Mesothelial cell of epicardium (in vitro differentiated cells): ENCODE results near the gene E2F1. TPM values are rescaled to one million over a fixed set of nuclear protein-coding genes. Genes with fewer than 3 reads are reported as not detected.
"Not testable (repeated sequence)": the region's sequence is repeated elsewhere in the genome, so short reads cannot be mapped to it uniquely, and the experiment has no call there.

Experiments
- DNase-seq, 2 experiments: peaks; one replicate each; pipeline ENCODE4 v3.0.0; 2021; ENCODE audit warnings: low spot score in 2 of 2; ENCODE audit not compliant: unreplicated experiment in 2 of 2
- H3K27ac Mint-ChIP-seq: 2 replicates; pipeline ENCODE4 v1.8.0; 2021; ENCODE audit warnings: mixed read lengths
- H3K27me3 Mint-ChIP-seq: 2 replicates; pipeline ENCODE4 v1.8.0; 2021; ENCODE audit warnings: low read depth, mixed read lengths
- H3K36me3 Mint-ChIP-seq: 2 replicates; pipeline ENCODE4 v1.8.0; 2021; ENCODE audit warnings: mixed read lengths
- H3K4me1 Mint-ChIP-seq: 2 replicates; pipeline ENCODE4 v1.8.0; 2021; ENCODE audit warnings: mixed read lengths
- H3K4me3 Mint-ChIP-seq: 2 replicates; pipeline ENCODE4 v1.8.0; 2021; ENCODE audit warnings: mild to moderate bottlenecking, moderate library complexity, mixed read lengths
- H3K9me3 Mint-ChIP-seq: 2 replicates; pipeline ENCODE4 v1.8.0; 2021; ENCODE audit warnings: mixed read lengths
- total RNA-seq: library from RNA; stranded (reverse); gene quantifications from 3 replicates; pipeline ENCODE4 v1.2.1, GENCODE V29; 2021
- TF ChIP-seq, protein P1 (sequence below): fragments of 200-600 bp; sonication (generic); IDR thresholded peaks from one replicate; pipeline ENCODE4 v1.5.0; 2021; ENCODE audit warnings: antibody characterized with exemption; ENCODE audit not compliant: unreplicated experiment

E2F1 gene
- total RNA-seq, 1 donor from 2014 or later = 16.7 TPM

DNA sequence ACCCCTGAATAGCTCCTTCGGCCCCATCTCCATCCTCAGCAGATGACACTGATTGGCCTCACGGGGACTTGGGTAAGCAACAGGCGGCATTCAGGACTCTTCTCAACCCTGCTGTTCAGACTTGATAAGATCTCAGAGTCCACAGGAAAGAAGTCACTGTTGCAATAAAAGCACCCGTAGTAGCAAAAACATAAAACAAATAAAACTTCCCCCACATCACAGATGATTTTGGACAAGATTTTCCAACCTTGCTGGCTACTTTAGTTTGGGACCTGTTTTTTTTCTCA lies 41.2 kb downstream of the E2F1 start:
- H3K4me3 Mint-ChIP-seq = no peak overlapping the region
- peaks cover 24% of the 10 kb centered on the region for H3K4me1 Mint-ChIP-seq
- no peaks in the 10 kb centered on the region for H3K27me3 Mint-ChIP-seq
- H3K27ac Mint-ChIP-seq = no peak overlapping the region
- peaks cover 29% of the 10 kb centered on the region for H3K36me3 Mint-ChIP-seq
- TF ChIP-seq, protein P1, sequence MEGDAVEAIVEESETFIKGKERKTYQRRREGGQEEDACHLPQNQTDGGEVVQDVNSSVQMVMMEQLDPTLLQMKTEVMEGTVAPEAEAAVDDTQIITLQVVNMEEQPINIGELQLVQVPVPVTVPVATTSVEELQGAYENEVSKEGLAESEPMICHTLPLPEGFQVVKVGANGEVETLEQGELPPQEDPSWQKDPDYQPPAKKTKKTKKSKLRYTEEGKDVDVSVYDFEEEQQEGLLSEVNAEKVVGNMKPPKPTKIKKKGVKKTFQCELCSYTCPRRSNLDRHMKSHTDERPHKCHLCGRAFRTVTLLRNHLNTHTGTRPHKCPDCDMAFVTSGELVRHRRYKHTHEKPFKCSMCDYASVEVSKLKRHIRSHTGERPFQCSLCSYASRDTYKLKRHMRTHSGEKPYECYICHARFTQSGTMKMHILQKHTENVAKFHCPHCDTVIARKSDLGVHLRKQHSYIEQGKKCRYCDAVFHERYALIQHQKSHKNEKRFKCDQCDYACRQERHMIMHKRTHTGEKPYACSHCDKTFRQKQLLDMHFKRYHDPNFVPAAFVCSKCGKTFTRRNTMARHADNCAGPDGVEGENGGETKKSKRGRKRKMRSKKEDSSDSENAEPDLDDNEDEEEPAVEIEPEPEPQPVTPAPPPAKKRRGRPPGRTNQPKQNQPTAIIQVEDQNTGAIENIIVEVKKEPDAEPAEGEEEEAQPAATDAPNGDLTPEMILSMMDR = no peak
- H3K9me3 Mint-ChIP-seq = no peaks in the 10 kb centered on the region
- no peak for DNase-seq

DNA sequence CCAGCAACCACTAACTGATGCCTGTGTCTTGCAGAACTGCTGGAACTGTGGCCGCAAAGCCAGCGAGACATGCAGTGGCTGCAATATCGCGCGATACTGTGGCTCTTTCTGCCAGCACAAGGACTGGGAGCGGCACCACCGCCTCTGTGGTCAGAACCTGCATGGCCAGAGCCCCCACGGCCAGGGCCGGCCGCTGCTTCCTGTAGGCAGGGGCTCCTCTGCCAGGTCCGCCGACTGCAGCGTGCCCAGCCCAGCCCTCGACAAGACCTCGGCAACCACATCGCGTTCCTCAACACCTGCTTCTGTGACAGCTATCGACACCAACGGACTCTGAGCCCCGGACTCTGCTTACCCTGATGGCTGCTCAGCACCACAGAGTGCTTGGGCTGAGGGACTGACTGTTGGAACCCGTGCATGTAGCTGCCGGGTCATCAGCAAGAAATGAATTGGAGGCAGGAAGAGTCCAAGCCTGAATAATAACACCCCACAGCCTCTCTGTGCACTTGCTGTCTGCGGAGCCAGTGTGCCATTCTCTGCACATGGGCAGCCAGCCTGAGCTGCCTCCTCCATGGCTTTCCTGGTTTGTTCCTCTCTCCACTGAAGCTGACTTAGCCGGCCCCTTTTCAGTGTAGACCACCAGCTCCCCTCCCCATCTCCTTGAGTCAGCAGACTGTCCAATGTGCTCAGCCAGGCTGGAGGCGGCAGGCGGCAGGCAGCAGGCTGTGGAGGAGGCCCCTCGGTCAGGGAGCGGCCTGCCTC lies 41.7 kb downstream of the E2F1 start:
- Mint-ChIP-seq H3K9me3 (no peaks in the 10 kb centered on the region), H3K27me3 (no peaks in the 10 kb centered on the region), H3K36me3 (peaks cover 34% of the 10 kb centered on the region), H3K4me3 (no peak overlapping the region), H3K27ac (no peak overlapping the region), H3K4me1 (peaks cover 19% of the 10 kb centered on the region)
- no peak for DNase-seq
- TF ChIP-seq, protein P1 = no peak

DNA sequence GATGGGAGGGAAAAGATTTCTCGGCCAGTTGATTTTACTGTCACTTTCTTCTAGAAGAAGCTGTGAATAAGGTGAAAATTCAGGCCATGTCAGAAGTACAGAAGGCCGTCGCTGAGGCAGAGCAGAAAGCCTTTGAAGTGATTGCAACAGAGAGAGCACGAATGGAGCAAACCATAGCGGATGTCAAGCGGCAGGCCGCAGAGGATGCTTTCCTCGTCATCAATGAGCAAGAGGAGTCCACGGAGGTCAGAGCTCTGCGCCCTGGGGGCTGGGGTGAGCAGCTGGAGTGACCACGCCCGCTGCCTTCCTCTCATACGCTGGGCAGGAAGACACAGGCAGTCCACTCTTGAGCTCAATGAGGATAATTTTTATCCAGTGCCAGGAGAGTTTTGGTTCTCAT lies 45.9 kb downstream of the E2F1 start:
- no peaks in the 10 kb centered on the region for H3K9me3 Mint-ChIP-seq
- H3K36me3 Mint-ChIP-seq = peaks cover 43% of the 10 kb centered on the region
- no peaks in the 10 kb centered on the region for H3K27me3 Mint-ChIP-seq
- H3K27ac Mint-ChIP-seq = no peak overlapping the region
- DNase-seq = peak in 1 of 2 experiments; percentile 33
- TF ChIP-seq, protein P1 = no peak
- no peaks in the 10 kb centered on the region for H3K4me1 Mint-ChIP-seq
- no peak overlapping the region for H3K4me3 Mint-ChIP-seq

DNA sequence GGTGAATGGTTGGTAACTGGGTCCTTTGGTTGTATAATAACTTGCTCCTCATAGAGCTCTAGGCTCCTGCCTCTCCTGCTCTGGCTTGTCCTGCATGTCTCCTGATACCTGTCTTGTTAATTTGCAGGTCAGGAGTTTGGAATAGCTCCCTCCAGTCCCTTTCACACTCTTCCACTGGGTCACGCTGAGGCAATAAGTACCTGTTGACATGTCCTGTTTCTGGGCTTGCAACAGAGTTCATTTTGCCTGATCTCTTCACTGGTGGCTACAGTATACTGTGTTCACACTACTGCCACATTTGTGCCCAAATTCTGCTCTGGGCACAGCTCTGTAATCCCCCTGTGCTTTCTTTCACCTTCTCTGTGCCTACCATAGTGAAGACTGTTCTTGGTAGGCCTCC lies 49.4 kb downstream of the E2F1 start:
- Mint-ChIP-seq H3K27ac (no peak overlapping the region), H3K4me1 (no peaks in the 10 kb centered on the region), H3K36me3 (peaks cover 42% of the 10 kb centered on the region)

DNA sequence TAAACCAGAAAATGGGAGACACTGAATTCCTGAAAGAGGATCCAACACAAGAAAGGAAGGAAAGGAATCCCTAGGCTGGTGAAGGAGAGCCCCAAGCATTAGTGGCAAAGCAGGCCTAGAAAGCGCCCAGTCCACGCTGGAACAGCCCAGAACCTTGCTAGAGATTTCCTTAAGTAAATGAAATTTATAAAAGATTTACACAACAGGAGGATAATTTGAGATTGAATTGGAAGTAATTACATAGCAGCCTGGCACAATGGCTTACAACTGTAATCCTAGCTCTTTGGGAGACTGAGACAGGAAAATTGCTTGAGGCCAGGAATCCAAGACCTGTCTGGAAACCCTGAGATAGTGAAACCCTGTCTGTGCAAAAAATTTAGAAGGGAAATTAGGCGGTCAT lies 50.8 kb downstream of the E2F1 start:
- H3K4me3 Mint-ChIP-seq = no peak overlapping the region
- H3K4me1 Mint-ChIP-seq = no peaks in the 10 kb centered on the region
- H3K9me3 Mint-ChIP-seq = no peaks in the 10 kb centered on the region
- H3K27ac Mint-ChIP-seq = peak overlapping the region; percentile 50
- no peak for DNase-seq
- TF ChIP-seq, protein P1 = no peak
- peaks cover 44% of the 10 kb centered on the region for H3K36me3 Mint-ChIP-seq
- no peaks in the 10 kb centered on the region for H3K27me3 Mint-ChIP-seq

More for the DNA sequence above, 49.4 kb downstream of the E2F1 start:
- Mint-ChIP-seq H3K4me3 (no peak overlapping the region), H3K27me3 (no peaks in the 10 kb centered on the region), H3K9me3 (no peaks in the 10 kb centered on the region)
- no peak for DNase-seq
- TF ChIP-seq, protein P1 = no peak

DNA sequence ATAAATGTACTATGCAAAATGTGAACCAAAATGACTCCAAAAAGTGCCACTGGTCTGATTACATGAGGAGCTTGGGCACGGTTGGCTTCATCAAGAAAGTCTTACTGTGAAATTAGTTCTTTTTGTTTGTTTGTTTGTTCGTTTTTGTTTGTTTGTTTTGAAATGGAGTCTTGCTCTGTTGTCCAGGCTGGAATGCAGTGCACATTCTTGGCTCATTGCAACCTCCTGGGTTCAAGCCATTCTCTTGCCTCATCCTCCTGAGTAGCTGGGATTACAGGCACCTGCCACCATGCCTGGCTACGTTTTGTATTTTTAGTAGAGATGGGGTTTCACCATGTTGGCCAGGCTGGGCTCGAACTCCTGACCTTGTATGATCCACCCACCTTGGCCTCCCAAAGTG lies 54.3 kb downstream of the E2F1 start:
- H3K4me1 Mint-ChIP-seq, DNase-seq, H3K27ac Mint-ChIP-seq, H3K4me3 Mint-ChIP-seq, H3K27me3 Mint-ChIP-seq, H3K9me3 Mint-ChIP-seq: not testable (repeated sequence)
- H3K36me3 Mint-ChIP-seq = peaks cover 45% of the 10 kb centered on the region
